PC-9 (cell line): ENCODE results near the gene RAB3IL1. TPM values are rescaled to one million over a fixed set of nuclear protein-coding genes. Genes with fewer than 3 reads are reported as not detected.

Source experiments
- BruUV-seq: library from RNA; stranded (reverse); fragments of 400-500 nt; replicated peaks from 2 replicates; lab custom pipeline; 2021; lab: Mats Ljungman, UMichigan
- CTCF ChIA-PET: fragments of 300-600 bp; sonication (Branson Sonifier 250); formaldehyde crosslinking; loops from one replicate; lab custom pipeline; 2022; ENCODE audit warnings: antibody characterized with exemption; lab: Charles Lee
- POLR2A ChIA-PET: fragments of 300-600 bp; sonication (Branson Sonifier 250); formaldehyde crosslinking; loops from one replicate; lab custom pipeline; 2022; ENCODE audit warnings: antibody characterized with exemption; ENCODE audit not compliant: unreplicated experiment; lab: Charles Lee
- DNase-seq, 2 experiments: peaks; one replicate each; pipeline versions ENCODE4 v3.0.0 to v3.0.0-alpha.2; 2015 to 2022; ENCODE audit warnings: mixed read lengths in 1 of 2
- H2AFZ ChIP-seq: fragments of 200-600 bp; sonication (generic); 2 replicates; pipeline ENCODE4 v1.8.1; 2017; ENCODE audit warnings: antibody characterized with exemption
- H3F3A ChIP-seq: fragments of 200-600 bp; sonication (generic); 2 replicates; pipeline ENCODE4 v1.8.1; 2017; ENCODE audit warnings: antibody characterized with exemption, mild to moderate bottlenecking, low read depth; ENCODE audit not compliant: insufficient read depth
- H3K27ac ChIP-seq: fragments of 200-600 bp; sonication (generic); 2 replicates; pipeline ENCODE4 v1.6.1; 2016; ENCODE audit warnings: mixed run types
- H3K27me3 ChIP-seq: fragments of 200-600 bp; sonication (generic); 2 replicates; pipeline ENCODE4 v1.6.1; 2016; ENCODE audit warnings: low read depth, mixed run types; ENCODE audit not compliant: insufficient read depth
- H3K36me3 ChIP-seq: fragments of 200-600 bp; sonication (generic); 2 replicates; pipeline ENCODE4 v1.6.1; 2016; ENCODE audit warnings: low read depth, mixed run types
- H3K4me1 ChIP-seq: fragments of 200-600 bp; sonication (generic); replicated peaks from 2 replicates; pipeline ENCODE4 v1.6.1; 2016; ENCODE audit warnings: mixed run types; ENCODE audit not compliant: insufficient read depth
- H3K4me2 ChIP-seq: fragments of 200-600 bp; sonication (generic); 2 replicates; pipeline ENCODE4 v1.6.1; 2017; ENCODE audit warnings: mixed run types
- H3K4me3 ChIP-seq: fragments of 200-600 bp; sonication (generic); 2 replicates; pipeline ENCODE4 v1.6.1; 2016; ENCODE audit warnings: mixed run types
- H3K79me2 ChIP-seq: fragments of 200-600 bp; sonication (generic); 2 replicates; pipeline ENCODE4 v1.6.1; 2017; ENCODE audit warnings: low read depth, mixed run types
- H3K9me2 ChIP-seq: fragments of 200-600 bp; sonication (generic); 2 replicates; pipeline ENCODE4 v1.8.1; 2017; ENCODE audit warnings: mild to moderate bottlenecking; ENCODE audit not compliant: insufficient read depth
- H3K9me3 ChIP-seq: fragments of 200-600 bp; sonication (generic); 2 replicates; pipeline ENCODE4 v1.8.1; 2016; ENCODE audit warnings: low read depth; ENCODE audit not compliant: insufficient read depth
- H4K20me1 ChIP-seq: fragments of 200-600 bp; sonication (generic); 2 replicates; pipeline ENCODE4 v1.8.1; 2017; ENCODE audit not compliant: insufficient read depth
- EZH2 ChIP-seq: fragments of 200-600 bp; sonication (generic); IDR thresholded peaks from 2 replicates; pipeline ENCODE4 v1.8.0; 2017; ENCODE audit warnings: antibody characterized with exemption, low read depth
- intact Hi-C: fragments of 100-400 bp; cut with micrococcal nuclease; formaldehyde crosslinking; loops from one replicate; pipeline ENCODE4 v1.10.0; 2022; ENCODE audit not compliant: unreplicated experiment
- total RNA-seq: library from RNA; stranded (reverse); gene quantifications from 2 replicates; pipeline ENCODE4 v1.2.3, GENCODE V29; 2021
- TF ChIP-seq, protein P1 (sequence below): fragments of 200-600 bp; sonication (generic); conservative IDR thresholded peaks from 2 replicates; pipeline ENCODE4 v1.6.1; 2017; ENCODE audit warnings: mixed run types, antibody characterized with exemption, mild to moderate bottlenecking, moderate library complexity

Gene RAB3IL1
- total RNA-seq, 1 experiment from 2014 or later = 4.4 TPM

DNA sequence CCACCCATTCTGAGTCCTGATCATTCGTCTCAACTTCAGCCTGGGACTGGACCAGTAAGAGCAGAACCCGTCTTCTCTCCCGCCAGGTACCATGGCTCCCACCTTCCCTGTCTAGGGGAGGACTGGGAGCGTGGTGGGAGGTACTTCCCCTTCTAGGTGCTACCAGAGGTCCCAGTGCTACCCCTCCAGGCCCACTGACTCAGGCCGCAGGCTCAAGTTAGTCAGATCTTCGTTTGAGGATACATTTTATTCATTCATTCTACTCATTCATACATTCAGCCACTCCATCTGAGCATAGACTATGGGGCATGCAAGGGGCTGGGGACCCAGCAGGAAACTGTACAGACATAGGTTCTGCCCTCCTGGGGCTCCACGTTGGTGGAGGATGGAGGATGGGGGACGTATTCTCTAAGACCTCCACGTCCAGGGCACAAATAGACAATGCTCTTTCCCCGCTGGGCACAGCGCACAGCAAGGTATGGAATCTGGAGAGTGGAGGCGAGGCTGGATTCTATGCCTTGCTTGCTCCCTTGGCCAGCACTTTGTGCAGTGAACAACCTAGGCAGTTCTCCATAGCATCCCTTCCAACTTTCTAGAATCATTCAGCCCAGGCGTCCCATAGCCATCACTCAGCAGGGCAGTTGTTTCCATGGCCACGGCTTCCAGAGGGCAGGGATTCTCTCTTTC lies 1.0 kb upstream of the RAB3IL1 start:
- CTCF ChIA-PET = no interaction called here

DNA sequence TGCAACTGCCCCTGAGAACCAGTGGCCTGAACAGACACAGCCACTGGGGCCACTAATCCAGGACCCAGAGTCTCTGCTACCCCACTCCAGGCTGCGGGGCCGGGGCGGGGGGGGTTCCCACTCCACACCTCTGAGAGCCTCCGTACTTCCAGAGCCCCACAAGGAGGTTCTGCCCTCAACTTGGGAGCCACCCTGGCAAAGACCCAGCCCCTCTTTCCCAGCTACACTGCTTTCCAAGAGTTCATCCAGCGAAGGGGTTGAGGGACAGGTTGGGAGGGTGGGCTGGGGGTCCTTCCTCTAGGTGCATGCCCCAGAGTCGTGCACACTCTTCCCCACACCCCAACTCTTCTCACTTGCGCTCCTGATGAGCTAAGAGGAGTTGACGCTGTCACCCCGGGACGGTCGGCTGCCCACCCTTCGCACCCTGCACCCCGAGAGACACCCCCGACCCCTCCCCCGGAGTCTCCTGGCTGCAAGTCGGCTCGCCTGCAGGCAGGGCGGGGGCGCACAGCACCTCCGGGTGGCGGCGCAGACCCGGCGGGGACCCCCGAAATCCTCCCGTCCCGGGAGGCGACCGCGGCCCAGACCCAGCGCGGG lies 531 bp downstream of the RAB3IL1 start:
- H3K79me2 ChIP-seq = no peaks in the 10 kb centered on the region
- CTCF ChIA-PET = no interaction called here
- no TSS peak for BruUV-seq
- H3K9me3 ChIP-seq = no peaks in the 10 kb centered on the region
- peaks cover 15% of the 10 kb centered on the region; the same call in 1 of the 2 replicates for H3F3A ChIP-seq
- no peaks in the 10 kb centered on the region for H3K36me3 ChIP-seq
- POLR2A ChIA-PET = no interaction called here
- H3K4me2 ChIP-seq = peak overlapping the region; percentile 92
- no peaks in the 10 kb centered on the region for H4K20me1 ChIP-seq
- no peaks in the 10 kb centered on the region for H3K9me2 ChIP-seq
- H2AFZ ChIP-seq = peak overlapping the region; percentile 80
- no peak for DNase-seq
- intact Hi-C loops = no loop called here
- TF ChIP-seq EZH2 = no peak
- TF ChIP-seq, protein P1, sequence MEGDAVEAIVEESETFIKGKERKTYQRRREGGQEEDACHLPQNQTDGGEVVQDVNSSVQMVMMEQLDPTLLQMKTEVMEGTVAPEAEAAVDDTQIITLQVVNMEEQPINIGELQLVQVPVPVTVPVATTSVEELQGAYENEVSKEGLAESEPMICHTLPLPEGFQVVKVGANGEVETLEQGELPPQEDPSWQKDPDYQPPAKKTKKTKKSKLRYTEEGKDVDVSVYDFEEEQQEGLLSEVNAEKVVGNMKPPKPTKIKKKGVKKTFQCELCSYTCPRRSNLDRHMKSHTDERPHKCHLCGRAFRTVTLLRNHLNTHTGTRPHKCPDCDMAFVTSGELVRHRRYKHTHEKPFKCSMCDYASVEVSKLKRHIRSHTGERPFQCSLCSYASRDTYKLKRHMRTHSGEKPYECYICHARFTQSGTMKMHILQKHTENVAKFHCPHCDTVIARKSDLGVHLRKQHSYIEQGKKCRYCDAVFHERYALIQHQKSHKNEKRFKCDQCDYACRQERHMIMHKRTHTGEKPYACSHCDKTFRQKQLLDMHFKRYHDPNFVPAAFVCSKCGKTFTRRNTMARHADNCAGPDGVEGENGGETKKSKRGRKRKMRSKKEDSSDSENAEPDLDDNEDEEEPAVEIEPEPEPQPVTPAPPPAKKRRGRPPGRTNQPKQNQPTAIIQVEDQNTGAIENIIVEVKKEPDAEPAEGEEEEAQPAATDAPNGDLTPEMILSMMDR = no peak
- H3K27ac ChIP-seq = no peak overlapping the region
- H3K4me1 ChIP-seq = no peaks in the 10 kb centered on the region; the same call in 1 of the 2 replicates
- peaks cover 24% of the 10 kb centered on the region for H3K27me3 ChIP-seq
- peak overlapping the region; percentile 61; the same call in 1 of the 2 replicates for H3K4me3 ChIP-seq

More for the DNA sequence above, 1.0 kb upstream of the RAB3IL1 start:
- peaks cover 24% of the 10 kb centered on the region for H3K27me3 ChIP-seq
- H3K4me1 ChIP-seq = peaks cover 1% of the 10 kb centered on the region; the same call in 1 of the 2 replicates
- H3K27ac ChIP-seq = no peak overlapping the region
- no peaks in the 10 kb centered on the region for H3K36me3 ChIP-seq
- H3K9me3 ChIP-seq = no peaks in the 10 kb centered on the region
- H4K20me1 ChIP-seq = no peaks in the 10 kb centered on the region
- POLR2A ChIA-PET = interaction anchor here (0.6 kb wide), 1 partner anchor 44 kb away, joined by 5 read pairs; no protein-coding TSS in a partner anchor
- no peak overlapping the region for H3K4me3 ChIP-seq
- no peak for DNase-seq
- no TSS peak for BruUV-seq
- H3K4me2 ChIP-seq = peak overlapping the region; percentile 92
- intact Hi-C loops = no loop called here
- H2AFZ ChIP-seq = no peak overlapping the region
- H3F3A ChIP-seq = peaks cover 20% of the 10 kb centered on the region; the same call in 1 of the 2 replicates
- TF ChIP-seq EZH2 = no peak
- TF ChIP-seq, protein P1 = no peak
- no peaks in the 10 kb centered on the region for H3K9me2 ChIP-seq
- H3K79me2 ChIP-seq = no peaks in the 10 kb centered on the region

DNA sequence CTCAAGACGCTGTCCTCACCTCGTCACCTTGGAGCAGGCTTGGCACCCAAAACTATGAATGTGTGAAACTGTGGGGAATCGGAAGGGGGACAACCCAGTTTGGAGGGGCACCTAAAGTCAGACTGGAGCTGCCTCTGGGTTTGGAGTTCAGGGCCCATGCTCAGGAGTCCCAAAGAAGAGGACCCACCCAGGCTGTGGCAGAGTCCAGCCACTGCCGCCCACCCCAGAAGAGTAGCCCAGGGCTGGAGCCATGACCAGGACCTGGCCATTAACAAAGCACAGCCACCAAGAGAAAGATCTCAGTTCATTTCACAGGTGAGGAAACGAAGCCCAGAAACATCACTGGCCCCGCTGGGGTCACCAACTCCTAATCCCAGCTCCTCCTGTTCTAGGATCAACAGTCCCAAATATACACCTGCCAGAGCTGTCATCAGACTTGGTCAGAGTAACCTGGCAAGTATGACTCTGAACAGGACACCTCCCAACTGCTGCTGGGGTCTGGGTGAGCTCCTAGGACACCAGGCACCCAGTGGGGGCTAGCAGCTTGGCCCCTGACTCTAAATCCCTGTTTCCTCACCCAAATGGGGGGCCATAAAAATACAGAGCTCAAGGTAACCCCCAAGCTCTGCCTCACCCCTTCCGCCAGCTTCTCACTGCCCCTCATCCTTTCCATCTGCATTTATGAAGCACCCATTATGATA lies 2.7 kb downstream of the RAB3IL1 start:
- H3K9me3 ChIP-seq = no peaks in the 10 kb centered on the region
- peaks cover 19% of the 10 kb centered on the region for H3K27me3 ChIP-seq
- intact Hi-C loops = no loop called here
- H4K20me1 ChIP-seq = no peaks in the 10 kb centered on the region
- no peak for TF ChIP-seq EZH2
- TF ChIP-seq, protein P1 = no peak
- no peaks in the 10 kb centered on the region; the same call in 1 of the 2 replicates for H3K4me1 ChIP-seq
- no peak overlapping the region for H2AFZ ChIP-seq
- H3K79me2 ChIP-seq = no peaks in the 10 kb centered on the region
- no peak overlapping the region for H3K4me3 ChIP-seq
- no peak for DNase-seq
- POLR2A ChIA-PET = no interaction called here
- H3K36me3 ChIP-seq = no peaks in the 10 kb centered on the region
- no peaks in the 10 kb centered on the region for H3K9me2 ChIP-seq
- BruUV-seq = no TSS peak
- H3F3A ChIP-seq = peaks cover 15% of the 10 kb centered on the region; the same call in 1 of the 2 replicates
- CTCF ChIA-PET = interaction anchor here (1.1 kb wide), 1 partner anchor 12 kb away, joined by 3 read pairs; no protein-coding TSS in a partner anchor
- H3K27ac ChIP-seq = no peak overlapping the region
- H3K4me2 ChIP-seq = no peak overlapping the region
